CD4-positive, alpha-beta memory T cell (primary cell): ENCODE measurements around the gene CIRBP. TPM values are rescaled to one million over a fixed set of nuclear protein-coding genes. Genes with fewer than 3 reads are reported as not detected.

ENCODE experiments used
- CTCF ChIA-PET: fragments of 350-600 bp; sonication (Branson Sonifier 250); formaldehyde crosslinking; loops from one replicate; lab custom pipeline; 2021; ENCODE audit warnings: inconsistent platforms; ENCODE audit not compliant: partially characterized antibody; lab: Charles Lee
- POLR2A ChIA-PET: fragments of 350-600 bp; sonication (Branson Sonifier 250); formaldehyde crosslinking; loops from one replicate; lab custom pipeline; 2021; ENCODE audit not compliant: partially characterized antibody; lab: Charles Lee
- DNase-seq, 5 donors: peaks; one replicate each; pipeline versions ENCODE4 v3.0.0 to v3.0.0-alpha.2; 2020 to 2022; ENCODE audit warnings: mixed read lengths in 1 of 5
- H3K27ac ChIP-seq: one replicate; pipeline ENCODE4 v1.7.0; 2013; ENCODE audit warnings: low read depth, low read length
- H3K27me3 ChIP-seq: 2 replicates; pipeline ENCODE4 v1.7.0; 2013; ENCODE audit warnings: mild to moderate bottlenecking, low read length, moderate library complexity; ENCODE audit not compliant: insufficient read depth
- H3K36me3 ChIP-seq: 2 replicates; pipeline ENCODE4 v1.7.0; 2013; ENCODE audit warnings: mild to moderate bottlenecking, low read length, moderate library complexity; ENCODE audit not compliant: insufficient read depth
- H3K4me1 ChIP-seq: 2 replicates; pipeline ENCODE4 v1.7.0; 2013; ENCODE audit warnings: mild to moderate bottlenecking, low read length, moderate library complexity; ENCODE audit not compliant: insufficient read depth
- H3K4me3 ChIP-seq, 2 donors: one replicate each; pipeline ENCODE4 v1.7.0; 2013; ENCODE audit warnings: low read length in 2 of 2, mild to moderate bottlenecking in 1 of 2
- H3K9me3 ChIP-seq, 2 donors: one replicate each; pipeline ENCODE4 v1.7.0; 2013; ENCODE audit warnings: low read length in 2 of 2, control low read depth in 1 of 2; ENCODE audit not compliant: control insufficient read depth in 1 of 2
- H3K27ac Mint-ChIP-seq, 7 donors: one replicate each; pipeline ENCODE4 v1.8.0; 2020 to 2021; ENCODE audit warnings: mixed read lengths in 7 of 7, mild to moderate bottlenecking in 6 of 7, inconsistent platforms in 3 of 7, moderate library complexity in 3 of 7
- H3K27me3 Mint-ChIP-seq, 2 donors: one replicate each; pipeline ENCODE4 v1.8.0; 2020 to 2021; ENCODE audit warnings: mixed read lengths in 2 of 2
- H3K36me3 Mint-ChIP-seq, 2 donors: one replicate each; pipeline ENCODE4 v1.8.0; 2020 to 2021; ENCODE audit warnings: mixed read lengths in 2 of 2, inconsistent platforms in 1 of 2, mild to moderate bottlenecking in 1 of 2
- H3K4me1 Mint-ChIP-seq, 4 donors: one replicate each; pipeline ENCODE4 v1.8.0; 2020 to 2021; ENCODE audit warnings: mixed read lengths in 4 of 4, mild to moderate bottlenecking in 1 of 4
- H3K4me3 Mint-ChIP-seq, 8 donors: one replicate each; pipeline ENCODE4 v1.8.0; 2020 to 2021; ENCODE audit warnings: mixed read lengths in 8 of 8, mild to moderate bottlenecking in 7 of 8, moderate library complexity in 6 of 8, inconsistent platforms in 3 of 8
- H3K9me3 Mint-ChIP-seq, 8 donors: one replicate each; pipeline ENCODE4 v1.8.0; 2020 to 2021; ENCODE audit warnings: mixed read lengths in 8 of 8, mild to moderate bottlenecking in 5 of 8, inconsistent platforms in 3 of 8, moderate library complexity in 1 of 8
- intact Hi-C: fragments of 100-400 bp; cut with micrococcal nuclease; formaldehyde crosslinking; loops from one replicate; pipeline ENCODE4 v1.15.1; 2023
- polyA plus RNA-seq, 2 donors: library from polyadenylated mRNA; unstranded; fragments of 300-500 nt; fragmentation: Illumina TruSeq; gene quantifications; one replicate each; pipeline ENCODE4 v1.2.3, GENCODE V29; 2021
- total RNA-seq, 2 experiments: library from RNA; stranded (reverse); gene quantifications; one replicate each; pipeline ENCODE4 v1.2.3, GENCODE V29; 2021

CIRBP gene
- total and polyA plus RNA-seq, 4 experiments from 2014 or later: 160 to 638 (median 416) TPM

GRCh38 chr19:1287354-1288225 lies 18.5 kb downstream of the CIRBP start:
- no peak for DNase-seq
- ChIA-PET CTCF (no interaction called here), POLR2A (no interaction called here)
- Histone ChIP-seq H3K36me3 (no peaks in the 10 kb centered on the region), H3K27ac (no peak overlapping the region), H3K4me3 (no peak overlapping the region), H3K27me3 (peaks cover 12% of the 10 kb centered on the region), H3K9me3 (no peaks in the 10 kb centered on the region), H3K4me1 (peaks cover 3% of the 10 kb centered on the region)
- Mint-ChIP-seq H3K4me1 (peaks cover 2 to 15% (median 4%) of the 10 kb centered on the region in 4 donors), H3K36me3 (no peaks in the 10 kb centered on the region), H3K27ac (no peak overlapping the region), H3K4me3 (no peak overlapping the region), H3K27me3 (peaks cover 19 to 20% of the 10 kb centered on the region in 2 donors), H3K9me3 (no peaks in the 10 kb centered on the region)
- intact Hi-C loops: no loop called here

GRCh38 chr19:1288226-1288612 lies 19.1 kb downstream of the CIRBP start:
- peaks cover 19 to 22% of the 10 kb centered on the region in 2 donors for H3K27me3 Mint-ChIP-seq
- no peaks in the 10 kb centered on the region for H3K9me3 Mint-ChIP-seq
- ChIA-PET CTCF (no interaction called here), POLR2A (no interaction called here)
- Histone ChIP-seq H3K9me3 (no peaks in the 10 kb centered on the region), H3K27me3 (peaks cover 12% of the 10 kb centered on the region), H3K4me1 (peaks cover 3% of the 10 kb centered on the region), H3K36me3 (no peaks in the 10 kb centered on the region), H3K27ac (no peak overlapping the region), H3K4me3 (no peak overlapping the region)
- intact Hi-C loops: no loop called here
- no peaks in the 10 kb centered on the region for H3K36me3 Mint-ChIP-seq
- no peak for DNase-seq
- peaks cover 2 to 15% (median 4%) of the 10 kb centered on the region in 4 donors for H3K4me1 Mint-ChIP-seq
- no peak overlapping the region for H3K27ac Mint-ChIP-seq
- no peak overlapping the region for H3K4me3 Mint-ChIP-seq

- no peaks in the 10 kb centered on the region for H3K36me3 ChIP-seq
Measured at GRCh38 chr19:1288833-1289685, 19.9 kb downstream of the CIRBP start.

GRCh38 chr19:1289686-1290025 lies 20.5 kb downstream of the CIRBP start:
- no peaks in the 10 kb centered on the region for H3K9me3 ChIP-seq
- H3K27me3 ChIP-seq: peaks cover 10% of the 10 kb centered on the region
- H3K36me3 Mint-ChIP-seq: no peaks in the 10 kb centered on the region
- peaks cover 15 to 22% of the 10 kb centered on the region in 2 donors for H3K27me3 Mint-ChIP-seq
- ChIA-PET POLR2A (interaction anchor here (1.5 kb wide), 1 partner anchor 15 kb away, joined by 3 read pairs; the partner anchor contains the start of gene FAM174C), CTCF (no interaction called here)
- H3K4me1 ChIP-seq: peaks cover 3% of the 10 kb centered on the region
- H3K9me3 Mint-ChIP-seq: no peaks in the 10 kb centered on the region
- no peaks in the 10 kb centered on the region for H3K36me3 ChIP-seq
- peaks cover 1 to 9% (median 3%) of the 10 kb centered on the region in 4 donors for H3K4me1 Mint-ChIP-seq
- no peak overlapping the region for H3K27ac ChIP-seq
- no peak overlapping the region for H3K27ac Mint-ChIP-seq
- no peak overlapping the region for H3K4me3 ChIP-seq
- no peak for DNase-seq
- no peak overlapping the region for H3K4me3 Mint-ChIP-seq
- intact Hi-C loops: loop anchor here (10.0 kb wide), 1 partner anchor 55 kb away; no protein-coding TSS in a partner anchor

More at GRCh38 chr19:1288833-1289685, 19.9 kb downstream of the CIRBP start:
- Histone ChIP-seq H3K9me3 (no peaks in the 10 kb centered on the region), H3K4me1 (peaks cover 3% of the 10 kb centered on the region), H3K27ac (no peak overlapping the region), H3K27me3 (peaks cover 12% of the 10 kb centered on the region), H3K4me3 (no peak overlapping the region)
- H3K4me1 Mint-ChIP-seq: peaks cover 2 to 15% (median 4%) of the 10 kb centered on the region in 4 donors
- H3K27me3 Mint-ChIP-seq: peaks cover 19 to 22% of the 10 kb centered on the region in 2 donors
- intact Hi-C loops: no loop called here
- no peak overlapping the region for H3K4me3 Mint-ChIP-seq
- no peaks in the 10 kb centered on the region for H3K36me3 Mint-ChIP-seq
- H3K9me3 Mint-ChIP-seq: no peaks in the 10 kb centered on the region
- DNase-seq: no peak
- ChIA-PET POLR2A (no interaction called here), CTCF (no interaction called here)
- H3K27ac Mint-ChIP-seq: no peak overlapping the region

- H3K27me3 ChIP-seq: peaks cover 14% of the 10 kb centered on the region
- POLR2A ChIA-PET: interaction anchor here (1.5 kb wide), 1 partner anchor 15 kb away, joined by 3 read pairs; the partner anchor contains the start of gene FAM174C
Measured at GRCh38 chr19:1290196-1290702, 21.1 kb downstream of the CIRBP start.

GRCh38 chr19:1290703-1291651 lies 21.8 kb downstream of the CIRBP start:
- no peaks in the 10 kb centered on the region for H3K36me3 ChIP-seq
- POLR2A ChIA-PET: interaction anchor here (0.6 to 1.5 kb wide), 2 partner anchors 16 to 457 kb away, joined by 3 read pairs; partner anchors contain the start of gene FAM174C
- Mint-ChIP-seq H3K27me3 (peaks cover 12 to 19% of the 10 kb centered on the region in 2 donors), H3K36me3 (no peaks in the 10 kb centered on the region), H3K27ac (no peak overlapping the region), H3K9me3 (no peaks in the 10 kb centered on the region), H3K4me1 (peaks cover 0 to 5% (median 3%) of the 10 kb centered on the region in 4 donors), H3K4me3 (no peak overlapping the region)
- H3K4me1 ChIP-seq: peaks cover 9% of the 10 kb centered on the region
- CTCF ChIA-PET: no interaction called here
- intact Hi-C loops: loop anchor here (10.0 kb wide), 1 partner anchor 54 kb away; no protein-coding TSS in a partner anchor
- H3K4me3 ChIP-seq: no peak overlapping the region
- H3K27ac ChIP-seq: no peak overlapping the region
- no peak for DNase-seq
- H3K9me3 ChIP-seq: no peaks in the 10 kb centered on the region
- peaks cover 14% of the 10 kb centered on the region for H3K27me3 ChIP-seq

More at GRCh38 chr19:1290196-1290702, 21.1 kb downstream of the CIRBP start:
- no peaks in the 10 kb centered on the region for H3K9me3 ChIP-seq
- H3K4me3 ChIP-seq: no peak overlapping the region
- Mint-ChIP-seq H3K36me3 (no peaks in the 10 kb centered on the region), H3K4me3 (no peak overlapping the region), H3K27ac (no peak overlapping the region), H3K4me1 (peaks cover 0 to 5% (median 3%) of the 10 kb centered on the region in 4 donors), H3K9me3 (no peaks in the 10 kb centered on the region), H3K27me3 (peaks cover 12 to 19% of the 10 kb centered on the region in 2 donors)
- H3K27ac ChIP-seq: no peak overlapping the region
- intact Hi-C loops: loop anchor here (10.0 kb wide), 1 partner anchor 55 kb away; no protein-coding TSS in a partner anchor
- H3K36me3 ChIP-seq: no peaks in the 10 kb centered on the region
- CTCF ChIA-PET: no interaction called here
- peaks cover 6% of the 10 kb centered on the region for H3K4me1 ChIP-seq
- no peak for DNase-seq
